ENCODE measurements around the gene TMTC2.

The TMTC2 gene

GRCh38 chr12:83086023-83086422 is 399.3 kb downstream of the TMTC2 start:
- H3K27ac ChIP-seq, result no peak overlapping the region
- ChIA-PET CTCF (no interaction called here), POLR2A (ENCODE audit: low non-redundant PET) (no interaction called here)
- TF ChIP-seq, protein P1, sequence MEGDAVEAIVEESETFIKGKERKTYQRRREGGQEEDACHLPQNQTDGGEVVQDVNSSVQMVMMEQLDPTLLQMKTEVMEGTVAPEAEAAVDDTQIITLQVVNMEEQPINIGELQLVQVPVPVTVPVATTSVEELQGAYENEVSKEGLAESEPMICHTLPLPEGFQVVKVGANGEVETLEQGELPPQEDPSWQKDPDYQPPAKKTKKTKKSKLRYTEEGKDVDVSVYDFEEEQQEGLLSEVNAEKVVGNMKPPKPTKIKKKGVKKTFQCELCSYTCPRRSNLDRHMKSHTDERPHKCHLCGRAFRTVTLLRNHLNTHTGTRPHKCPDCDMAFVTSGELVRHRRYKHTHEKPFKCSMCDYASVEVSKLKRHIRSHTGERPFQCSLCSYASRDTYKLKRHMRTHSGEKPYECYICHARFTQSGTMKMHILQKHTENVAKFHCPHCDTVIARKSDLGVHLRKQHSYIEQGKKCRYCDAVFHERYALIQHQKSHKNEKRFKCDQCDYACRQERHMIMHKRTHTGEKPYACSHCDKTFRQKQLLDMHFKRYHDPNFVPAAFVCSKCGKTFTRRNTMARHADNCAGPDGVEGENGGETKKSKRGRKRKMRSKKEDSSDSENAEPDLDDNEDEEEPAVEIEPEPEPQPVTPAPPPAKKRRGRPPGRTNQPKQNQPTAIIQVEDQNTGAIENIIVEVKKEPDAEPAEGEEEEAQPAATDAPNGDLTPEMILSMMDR (conservative IDR thresholded peaks at IDR 0.05; ENCODE audit: low read depth), result no peak
- DNase-seq (ENCODE audit: low spot score), result no peak

- TF ChIP-seq, protein P1 (conservative IDR thresholded peaks at IDR 0.05; ENCODE audit: low read depth), result no peak
Observed at GRCh38 chr12:83089575-83089974, 402.9 kb downstream of the TMTC2 start.

DNA sequence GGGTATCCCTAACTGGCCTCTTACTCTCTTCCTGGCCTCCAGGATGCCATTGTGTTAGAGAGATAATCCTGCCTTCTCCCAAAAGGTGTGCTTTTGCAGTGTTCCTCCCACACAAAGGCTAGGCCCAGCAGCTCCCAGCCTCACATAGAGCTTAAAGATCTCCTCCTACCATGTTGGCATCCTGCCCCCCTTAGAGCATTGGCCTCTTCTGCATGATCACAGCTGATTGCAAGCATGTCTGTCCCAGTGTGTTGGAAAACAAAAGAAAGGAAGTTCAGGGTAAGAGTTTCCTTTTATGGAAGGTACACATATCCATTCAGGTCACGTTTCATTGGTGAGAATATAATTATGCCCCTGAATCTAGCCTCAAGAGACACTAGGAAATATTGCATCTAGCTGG is 405.4 kb downstream of the TMTC2 start:
- H3K27ac ChIP-seq, result no peak overlapping the region
- no peak for DNase-seq (ENCODE audit: low spot score)
- TF ChIP-seq, protein P1 (conservative IDR thresholded peaks at IDR 0.05; ENCODE audit: low read depth), result no peak
- ChIA-PET POLR2A (ENCODE audit: low non-redundant PET) (no interaction called here), CTCF (no interaction called here)

More at GRCh38 chr12:83089575-83089974, 402.9 kb downstream of the TMTC2 start:
- H3K27ac ChIP-seq, result no peak overlapping the region
- DNase-seq (ENCODE audit: low spot score), result no peak
- ChIA-PET CTCF (no interaction called here), POLR2A (ENCODE audit: low non-redundant PET) (no interaction called here)

DNA sequence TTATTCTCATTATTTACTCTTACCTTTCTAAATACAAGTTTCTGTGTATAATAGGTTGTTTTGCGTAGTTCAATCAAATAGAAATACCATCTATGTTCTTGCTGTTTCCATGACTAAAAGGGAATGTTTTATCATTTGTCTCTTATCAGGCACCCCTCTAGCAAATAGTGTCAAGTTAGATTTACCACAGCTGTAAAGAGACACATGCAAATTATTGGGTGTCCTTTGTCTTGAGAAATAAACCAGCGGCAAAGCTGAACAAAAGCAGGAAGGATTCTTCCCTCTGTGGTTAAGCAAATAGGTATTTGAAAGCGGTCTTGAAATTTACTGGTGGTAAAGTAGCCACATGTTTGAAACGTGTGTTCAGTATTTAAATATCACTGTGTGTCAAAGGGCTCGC is 405.9 kb downstream of the TMTC2 start:
- TF ChIP-seq, protein P1 (conservative IDR thresholded peaks at IDR 0.05; ENCODE audit: low read depth), result no peak
- POLR2A ChIA-PET (ENCODE audit: low non-redundant PET), result no interaction called here
- H3K27ac ChIP-seq, result no peak overlapping the region
- CTCF ChIA-PET, result no interaction called here
- DNase-seq (ENCODE audit: low spot score), result no peak

- ChIA-PET CTCF (no interaction called here), POLR2A (ENCODE audit: low non-redundant PET) (no interaction called here)
- TF ChIP-seq, protein P1 (conservative IDR thresholded peaks at IDR 0.05; ENCODE audit: low read depth), result no peak
- H3K27ac ChIP-seq, result no peak overlapping the region
- DNase-seq (ENCODE audit: low spot score), result no peak
Observed at GRCh38 chr12:83093426-83093825, 406.7 kb downstream of the TMTC2 start.

DNA sequence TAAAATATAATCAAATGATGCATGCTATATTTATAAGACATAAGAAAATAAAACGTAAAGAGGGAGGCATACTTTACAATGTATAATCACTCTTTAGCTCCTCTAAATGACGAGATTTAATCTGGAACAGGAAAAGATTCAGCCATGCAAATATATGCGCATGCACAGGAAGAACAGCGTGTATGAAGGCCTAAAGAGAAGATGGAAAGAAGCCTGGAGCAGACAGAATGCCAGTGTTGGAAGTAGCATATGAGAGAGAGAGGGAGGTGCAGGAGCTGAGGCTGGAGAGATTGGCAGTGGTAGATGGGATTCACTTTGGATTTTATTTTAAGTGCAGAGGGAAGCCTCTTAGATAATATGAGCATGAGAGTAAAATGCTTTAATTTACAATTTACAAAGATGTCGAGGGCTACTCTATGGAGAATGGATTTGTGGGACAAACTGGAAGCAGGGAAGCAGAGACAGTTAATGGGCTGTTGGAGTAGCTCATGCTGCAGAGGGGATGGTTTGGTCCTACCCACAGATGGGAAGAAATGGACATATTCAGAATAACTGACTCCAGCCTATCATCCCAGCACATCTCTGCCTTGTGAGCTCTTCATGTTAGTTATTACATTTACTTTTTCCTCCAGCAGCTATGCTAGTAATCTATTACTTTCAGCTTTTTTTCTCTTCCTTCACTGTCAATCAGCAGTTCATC is 411.1 kb downstream of the TMTC2 start:
- TF ChIP-seq, protein P1 (conservative IDR thresholded peaks at IDR 0.05; ENCODE audit: low read depth), result no peak
- CTCF ChIA-PET, result interaction anchor here (0.5 kb wide), 1 partner anchor 1250 kb away, joined by 5 read pairs; no protein-coding TSS in a partner anchor
- POLR2A ChIA-PET (ENCODE audit: low non-redundant PET), result no interaction called here
- no peak overlapping the region for H3K27ac ChIP-seq
- DNase-seq (ENCODE audit: low spot score), result no peak

Data from RWPE1 (cell line).